ENCODE data around the gene SMARCE1.

GRCh38 chr17:40679523-40679907 lies 31.9 kb upstream of the SMARCE1 start:
- no peak for TF ChIP-seq FOXK2 (IDR thresholded peaks at IDR 0.05)
- TF ChIP-seq FOXM1 (IDR thresholded peaks at IDR 0.05; ENCODE audit: borderline replicate concordance), result no peak
- no peak for TF ChIP-seq SUZ12 (IDR thresholded peaks at IDR 0.05)
- no peak for TF ChIP-seq ELF4 (IDR thresholded peaks at IDR 0.05)
- TF ChIP-seq TARDBP (IDR thresholded peaks at IDR 0.05), result no peak
- no peak for TF ChIP-seq HDGF (IDR thresholded peaks at IDR 0.05; ENCODE audit: borderline replicate concordance)
- TF ChIP-seq CTBP1 (IDR thresholded peaks at IDR 0.05; ENCODE audit: borderline replicate concordance), result no peak
- TF ChIP-seq FOXA1 (IDR thresholded peaks at IDR 0.05), result no peak
- TF ChIP-seq SP1 (IDR thresholded peaks at IDR 0.05), result no peak
- TF ChIP-seq BHLHE40 (IDR thresholded peaks at IDR 0.05; ENCODE audit: borderline replicate concordance), result no peak
- TF ChIP-seq ARNT (IDR thresholded peaks at IDR 0.05), result no peak
- TF ChIP-seq L3MBTL2 (conservative IDR thresholded peaks at IDR 0.05), result no peak

Measured in HEK293T (cell line).